A549 (cell line): ENCODE results near the gene LRRC47.
"Not testable (repeated sequence)": the region's sequence is repeated elsewhere in the genome, so short reads cannot be mapped to it uniquely, and the experiment has no call there.

Experiments used
- CHD2 ChIP-seq: fragments of 150-350 bp; IDR thresholded peaks from 2 replicates; pipeline ENCODE4 v1.6.1; 2014; ENCODE audit warnings: low read length; ENCODE audit not compliant: partially characterized antibody
- HOXB5 ChIP-seq: fragments of 250-450 bp; sonication (Bioruptor Pico); IDR thresholded peaks from 2 replicates; pipeline ENCODE4 v1.5.0; 2020; ENCODE audit warnings: mild to moderate bottlenecking, moderate library complexity
- JUN ChIP-seq, 2 experiments: fragments of >200 bp; sonication (Bioruptor Twin); formaldehyde crosslinking; IDR thresholded peaks; 2 replicates in 1 of 2; 3 replicates in 1 of 2; pipeline ENCODE4 v1.6.1; 2016 to 2017
- KDM5A ChIP-seq: fragments of 200-600 bp; sonication (generic); IDR thresholded peaks from 2 replicates; pipeline ENCODE4 v1.6.1; 2016; ENCODE audit warnings: antibody characterized with exemption, mild to moderate bottlenecking
- MAFK ChIP-seq: fragments of 450-650 bp; IDR thresholded peaks from 2 replicates; pipeline ENCODE4 v1.6.1; 2014; ENCODE audit not compliant: partially characterized antibody
- POLR2A ChIP-seq: IDR thresholded peaks from 2 replicates; pipeline ENCODE4 v1.6.1; 2012; ENCODE audit warnings: mild to moderate bottlenecking, low read length
- RAD21 ChIP-seq, 2 experiments: fragments of >200 bp in 1 of 2; sonication (Bioruptor Twin) in 1 of 2; formaldehyde crosslinking in 1 of 2; IDR thresholded peaks in 1 of 2; conservative IDR thresholded peaks in 1 of 2; 2 replicates in 1 of 2; 3 replicates in 1 of 2; pipeline ENCODE4 v1.6.1; 2012 to 2018; ENCODE audit warnings: inconsistent platforms in 1 of 2
- RFX5 ChIP-seq: fragments of 450-650 bp; IDR thresholded peaks from 2 replicates; pipeline ENCODE4 v1.7.1; 2014; ENCODE audit warnings: antibody characterized with exemption, mild to moderate bottlenecking, moderate library complexity
- TF ChIP-seq, protein P1 (sequence below): fragments of >200 bp; sonication (Bioruptor Twin); formaldehyde crosslinking; IDR thresholded peaks from 3 replicates; pipeline ENCODE4 v1.5.1; 2016
- TF ChIP-seq, protein P2 (sequence below): fragments of 150-350 bp; IDR thresholded peaks from 2 replicates; pipeline ENCODE4 v1.6.1; 2014; ENCODE audit warnings: low read depth, mild to moderate bottlenecking, low read length

DNA sequence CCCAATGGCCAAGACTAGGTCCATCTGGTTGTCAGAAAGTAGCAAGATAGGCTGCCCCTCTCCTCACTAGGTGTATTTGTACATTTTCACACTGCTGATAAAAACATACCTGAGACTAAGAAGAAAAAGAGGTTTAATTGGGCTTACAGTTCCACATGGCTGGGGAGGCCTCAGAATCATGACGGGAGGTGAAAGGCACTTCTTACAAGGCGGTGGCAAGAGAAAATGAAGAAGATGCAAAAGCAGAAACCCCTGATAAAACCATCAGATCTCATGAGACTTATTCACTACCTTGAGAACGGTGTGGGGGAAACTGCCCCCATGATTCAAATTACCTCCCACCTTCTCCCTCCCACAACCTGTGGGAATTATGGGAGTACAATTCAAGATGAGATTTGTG lies 4.5 kb upstream of the LRRC47 start:
- TF ChIP-seq, protein P1, sequence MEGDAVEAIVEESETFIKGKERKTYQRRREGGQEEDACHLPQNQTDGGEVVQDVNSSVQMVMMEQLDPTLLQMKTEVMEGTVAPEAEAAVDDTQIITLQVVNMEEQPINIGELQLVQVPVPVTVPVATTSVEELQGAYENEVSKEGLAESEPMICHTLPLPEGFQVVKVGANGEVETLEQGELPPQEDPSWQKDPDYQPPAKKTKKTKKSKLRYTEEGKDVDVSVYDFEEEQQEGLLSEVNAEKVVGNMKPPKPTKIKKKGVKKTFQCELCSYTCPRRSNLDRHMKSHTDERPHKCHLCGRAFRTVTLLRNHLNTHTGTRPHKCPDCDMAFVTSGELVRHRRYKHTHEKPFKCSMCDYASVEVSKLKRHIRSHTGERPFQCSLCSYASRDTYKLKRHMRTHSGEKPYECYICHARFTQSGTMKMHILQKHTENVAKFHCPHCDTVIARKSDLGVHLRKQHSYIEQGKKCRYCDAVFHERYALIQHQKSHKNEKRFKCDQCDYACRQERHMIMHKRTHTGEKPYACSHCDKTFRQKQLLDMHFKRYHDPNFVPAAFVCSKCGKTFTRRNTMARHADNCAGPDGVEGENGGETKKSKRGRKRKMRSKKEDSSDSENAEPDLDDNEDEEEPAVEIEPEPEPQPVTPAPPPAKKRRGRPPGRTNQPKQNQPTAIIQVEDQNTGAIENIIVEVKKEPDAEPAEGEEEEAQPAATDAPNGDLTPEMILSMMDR, result not testable (repeated sequence)
- not testable (repeated sequence) for TF ChIP-seq HOXB5 (CRISPR knock-in tag); CHD2; POLR2A; JUN (IDR thresholded peaks at IDR 0.05); RFX5; MAFK; KDM5A; RAD21 (conservative IDR thresholded peaks at IDR 0.05 in 1 of 2, IDR thresholded peaks at IDR 0.05 in 1 of 2)
- TF ChIP-seq, protein P2, sequence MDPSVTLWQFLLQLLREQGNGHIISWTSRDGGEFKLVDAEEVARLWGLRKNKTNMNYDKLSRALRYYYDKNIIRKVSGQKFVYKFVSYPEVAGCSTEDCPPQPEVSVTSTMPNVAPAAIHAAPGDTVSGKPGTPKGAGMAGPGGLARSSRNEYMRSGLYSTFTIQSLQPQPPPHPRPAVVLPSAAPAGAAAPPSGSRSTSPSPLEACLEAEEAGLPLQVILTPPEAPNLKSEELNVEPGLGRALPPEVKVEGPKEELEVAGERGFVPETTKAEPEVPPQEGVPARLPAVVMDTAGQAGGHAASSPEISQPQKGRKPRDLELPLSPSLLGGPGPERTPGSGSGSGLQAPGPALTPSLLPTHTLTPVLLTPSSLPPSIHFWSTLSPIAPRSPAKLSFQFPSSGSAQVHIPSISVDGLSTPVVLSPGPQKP, result not testable (repeated sequence)
